NCI-H524 treated with DMSO at 0.1 percent for 48 hours (cell line): ENCODE measurements around the gene PWWP2B.

Experiments
- DNase-seq: peaks from one replicate; lab custom pipeline; 2025; lab: John Stamatoyannopoulos, UW

The PWWP2B gene

GRCh38 chr10:132459301-132460003 lies 62.5 kb downstream of the PWWP2B start:
- no peak for DNase-seq

- no peak for DNase-seq
Observed at GRCh38 chr10:132460071-132460470, 63.1 kb downstream of the PWWP2B start.

GRCh38 chr10:132460691-132461090 lies 63.7 kb downstream of the PWWP2B start:
- DNase-seq: no peak

- no peak for DNase-seq
Observed at GRCh38 chr10:132461103-132461682, 64.2 kb downstream of the PWWP2B start.

- no peak for DNase-seq
Observed at GRCh38 chr10:132461683-132462231, 64.8 kb downstream of the PWWP2B start.

- no peak for DNase-seq
Observed at GRCh38 chr10:132462463-132463332, 65.7 kb downstream of the PWWP2B start.

- DNase-seq: no peak
Observed at GRCh38 chr10:132463333-132464255, 66.6 kb downstream of the PWWP2B start.

GRCh38 chr10:132464256-132465192 lies 67.5 kb downstream of the PWWP2B start:
- DNase-seq: no peak

- no peak for DNase-seq
Observed at GRCh38 chr10:132465193-132465888, 68.3 kb downstream of the PWWP2B start.

- no peak for DNase-seq
Observed at GRCh38 chr10:132465889-132466519, 69.0 kb downstream of the PWWP2B start.

GRCh38 chr10:132466520-132467463 lies 69.8 kb downstream of the PWWP2B start:
- no peak for DNase-seq
